HepG2 (cell line): ENCODE measurements around the gene P4HTM. TPM values are rescaled to one million over a fixed set of nuclear protein-coding genes. Genes with fewer than 3 reads are reported as not detected.

ENCODE experiments used
- DR1 ChIP-seq: sonication (generic); formaldehyde crosslinking; IDR thresholded peaks from 2 replicates; pipeline ENCODE4 v1.8.0; 2021; ENCODE audit warnings: mild to moderate bottlenecking, missing genetic modification reagents, inconsistent platforms
- FOXM1 ChIP-seq: sonication (generic); formaldehyde crosslinking; IDR thresholded peaks from 2 replicates; pipeline ENCODE4 v1.5.0; 2020; ENCODE audit warnings: missing genetic modification reagents
- FOXP1 ChIP-seq, 2 experiments: fragments of 450-650 bp in 1 of 2; IDR thresholded peaks; 2 replicates each; pipeline ENCODE4 v1.6.1; 2017 to 2018; ENCODE audit warnings: antibody characterized with exemption in 1 of 2
- GMEB2 ChIP-seq: IDR thresholded peaks from 2 replicates; pipeline ENCODE4 v1.6.1; 2016; ENCODE audit warnings: missing biosample characterization, missing genetic modification reagents, low read depth
- KDM3A ChIP-seq: IDR thresholded peaks from 2 replicates; pipeline ENCODE4 v1.6.1; 2018; ENCODE audit warnings: low read depth, missing compliant biosample characterization
- MIER3 ChIP-seq: IDR thresholded peaks from 2 replicates; pipeline ENCODE4 v1.6.1; 2016; ENCODE audit warnings: missing compliant biosample characterization, borderline replicate concordance
- MTA1 ChIP-seq: sonication (generic); formaldehyde crosslinking; IDR thresholded peaks from 2 replicates; pipeline ENCODE4 v1.4.0; 2020; ENCODE audit warnings: missing genetic modification reagents, mild to moderate bottlenecking, borderline replicate concordance
- RXRA ChIP-seq: sonication (generic); formaldehyde crosslinking; IDR thresholded peaks from 2 replicates; pipeline ENCODE4 v1.5.1; 2020; ENCODE audit warnings: missing genetic modification reagents
- ZBTB37 ChIP-seq: sonication (generic); formaldehyde crosslinking; IDR thresholded peaks from 2 replicates; pipeline ENCODE4 v1.4.0; 2020; ENCODE audit warnings: mild to moderate bottlenecking, missing genetic modification reagents
- ZBTB8A ChIP-seq: sonication (generic); formaldehyde crosslinking; IDR thresholded peaks from 2 replicates; pipeline ENCODE4 v1.4.0; 2020; ENCODE audit warnings: mild to moderate bottlenecking, low read depth, missing genetic modification reagents, borderline replicate concordance
- ZFP36L1 ChIP-seq: sonication (generic); formaldehyde crosslinking; IDR thresholded peaks from 2 replicates; pipeline ENCODE4 v1.8.0; 2022; ENCODE audit warnings: mild to moderate bottlenecking, missing genetic modification reagents, moderate library complexity
- ZGPAT ChIP-seq: IDR thresholded peaks from 2 replicates; pipeline ENCODE4 v1.6.1; 2016; ENCODE audit warnings: mild to moderate bottlenecking
- ZNF576 ChIP-seq: sonication (generic); formaldehyde crosslinking; IDR thresholded peaks from 2 replicates; pipeline ENCODE4 v1.4.0; 2020; ENCODE audit warnings: mild to moderate bottlenecking, missing genetic modification reagents
- polyA plus RNA-seq, 8 experiments: library from polyadenylated mRNA; depleted of rRNA in 3 of 8; stranded (reverse) in 7 of 8; unstranded in 1 of 8; fragments of >200 nt; fragmentation: Illumina TruSeq in 4 of 8; extraction: Trizol in 4 of 8; gene quantifications; 2 replicates each; pipeline versions ENCODE4 v1.2.1 to v1.2.3, GENCODE V29; 2011 to 2016; ENCODE audit warnings: low read depth in 4 of 8, missing spikeins in 1 of 8, mixed read lengths in 1 of 8; ENCODE audit not compliant: insufficient read depth in 1 of 8
- total RNA-seq, 5 experiments: library from RNA; depleted of rRNA; stranded (reverse); fragments of >200 nt; fragmentation: Illumina TruSeq; extraction: Trizol; gene quantifications; 2 replicates each; pipeline ENCODE4 v1.2.3, GENCODE V29; 2016; ENCODE audit warnings: low read depth in 1 of 5
- TF ChIP-seq, protein P1 (sequence below): sonication (generic); formaldehyde crosslinking; IDR thresholded peaks from 2 replicates; pipeline ENCODE4 v1.4.0; 2020; ENCODE audit warnings: missing genetic modification reagents
- TF ChIP-seq, protein P2 (sequence below): IDR thresholded peaks from 2 replicates; pipeline ENCODE4 v1.6.1; 2016; ENCODE audit warnings: low read depth

P4HTM gene
- total and polyA plus RNA-seq, 2 of the 13 experiments (the other 11 are each of a cell fraction or from before 2014, with no cell fraction given), result 0.01 TPM; not detected in 1

GRCh38 chr3:49021813-49022687 is 32.0 kb downstream of the P4HTM start, which contains the start of gene NDUFAF3 (continued):
- TF ChIP-seq ZBTB37 (no peak), ZNF576 (CRISPR knock-in tag) (peak; percentile 87), GMEB2 (CRISPR knock-in tag) (peak; percentile 74), MTA1 (CRISPR knock-in tag) (peak; percentile 57; the same call in 1 of the 2 replicates), ZBTB8A (no peak), ZFP36L1 (CRISPR knock-in tag) (0 out of 2 replicates have a peak, but pooled peaks have one; percentile 61), DR1 (CRISPR knock-in tag) (no peak), RXRA (CRISPR knock-in tag) (peak; percentile 65), KDM3A (no peak), FOXP1 (IDR thresholded peaks at IDR 0.05) (no peak), FOXP1 (CRISPR knock-in tag; IDR thresholded peaks at IDR 0.05) (no peak), ZGPAT (CRISPR knock-in tag) (peak; percentile 74; the same call in 1 of the 2 replicates), FOXM1 (CRISPR knock-in tag) (0 out of 2 replicates have a peak, but pooled peaks have one; percentile 37), MIER3 (CRISPR knock-in tag) (no peak)
- TF ChIP-seq, protein P1, sequence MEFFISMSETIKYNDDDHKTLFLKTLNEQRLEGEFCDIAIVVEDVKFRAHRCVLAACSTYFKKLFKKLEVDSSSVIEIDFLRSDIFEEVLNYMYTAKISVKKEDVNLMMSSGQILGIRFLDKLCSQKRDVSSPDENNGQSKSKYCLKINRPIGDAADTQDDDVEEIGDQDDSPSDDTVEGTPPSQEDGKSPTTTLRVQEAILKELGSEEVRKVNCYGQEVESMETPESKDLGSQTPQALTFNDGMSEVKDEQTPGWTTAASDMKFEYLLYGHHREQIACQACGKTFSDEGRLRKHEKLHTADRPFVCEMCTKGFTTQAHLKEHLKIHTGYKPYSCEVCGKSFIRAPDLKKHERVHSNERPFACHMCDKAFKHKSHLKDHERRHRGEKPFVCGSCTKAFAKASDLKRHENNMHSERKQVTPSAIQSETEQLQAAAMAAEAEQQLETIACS (CRISPR knock-in tag), result peak; percentile 63
- TF ChIP-seq, protein P2, sequence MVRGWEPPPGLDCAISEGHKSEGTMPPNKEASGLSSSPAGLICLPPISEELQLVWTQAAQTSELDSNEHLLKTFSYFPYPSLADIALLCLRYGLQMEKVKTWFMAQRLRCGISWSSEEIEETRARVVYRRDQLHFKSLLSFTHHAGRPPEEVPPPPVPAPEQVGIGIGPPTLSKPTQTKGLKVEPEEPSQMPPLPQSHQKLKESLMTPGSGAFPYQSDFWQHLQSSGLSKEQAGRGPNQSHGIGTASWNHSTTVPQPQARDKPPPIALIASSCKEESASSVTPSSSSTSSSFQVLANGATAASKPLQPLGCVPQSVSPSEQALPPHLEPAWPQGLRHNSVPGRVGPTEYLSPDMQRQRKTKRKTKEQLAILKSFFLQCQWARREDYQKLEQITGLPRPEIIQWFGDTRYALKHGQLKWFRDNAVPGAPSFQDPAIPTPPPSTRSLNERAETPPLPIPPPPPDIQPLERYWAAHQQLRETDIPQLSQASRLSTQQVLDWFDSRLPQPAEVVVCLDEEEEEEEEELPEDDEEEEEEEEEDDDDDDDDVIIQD, result no peak
